ENCODE data around the gene KRTAP4-1. TPM values are rescaled to one million over a fixed set of nuclear protein-coding genes. Genes with fewer than 3 reads are reported as not detected.

KRTAP4-1 gene
- total and polyA plus RNA-seq, 4 donors = not detected

DNA sequence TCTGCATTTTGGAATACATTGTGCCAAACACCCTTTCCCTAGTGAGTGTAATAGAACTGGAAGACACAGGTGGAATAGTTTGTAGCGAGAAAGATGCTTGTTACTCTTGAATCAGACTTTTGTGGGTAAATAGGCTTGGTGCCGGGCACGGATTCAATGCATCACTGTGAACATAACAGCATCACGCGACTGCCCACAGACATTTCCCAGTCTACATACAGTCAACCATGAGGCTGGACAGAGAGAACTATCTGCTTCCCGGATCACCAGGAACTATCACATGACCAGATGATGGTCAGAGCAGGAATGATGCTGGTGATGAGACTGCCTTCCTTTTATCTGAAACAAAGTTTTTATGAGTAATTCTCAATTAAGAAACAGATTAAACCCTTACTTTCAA is 41.3 kb upstream of the KRTAP4-1 start:
- Histone ChIP-seq H3K27me3 (ENCODE audit: control insufficient read depth in 4 of 4, insufficient read depth in 4 of 4, low read length in 3 of 4) (peaks cover 0 to 5% (median 0%) of the 10 kb centered on the region in 4 donors), H3K36me3 (ENCODE audit: control insufficient read depth in 4 of 4, insufficient read depth in 3 of 4, low read depth in 1 of 4, low read length in 3 of 4) (no peaks in the 10 kb centered on the region), H3K9me3 (ENCODE audit: control insufficient read depth in 4 of 4, low read length in 3 of 4) (peaks cover 0 to 3% (median 0%) of the 10 kb centered on the region in 4 donors), H3K4me3 (ENCODE audit: low read depth in 1 of 3, low read length in 3 of 3) (no peak overlapping the region), H3K27ac (ENCODE audit: low read depth in 1 of 2, low read length in 2 of 2) (no peak overlapping the region), H3K4me1 (ENCODE audit: control insufficient read depth in 4 of 4, insufficient read depth in 4 of 4, low read length in 3 of 4) (no peaks in the 10 kb centered on the region), H3K9ac (ENCODE audit: low read depth in 1 of 2, low read length in 2 of 2) (no peak overlapping the region)
- no peak for DNase-seq (ENCODE audit: low spot score)
- WGBS = 91% methylated on average over 6 of the region's 6 CpGs
- TF ChIP-seq HNF4G (IDR thresholded peaks at IDR 0.05) = no peak
- TF ChIP-seq CTCF (IDR thresholded peaks at IDR 0.05; ENCODE audit: low read depth, low read length, missing input control) = no peak
- no peak for TF ChIP-seq SP1 (IDR thresholded peaks at IDR 0.05)
- TF ChIP-seq RAD21 (IDR thresholded peaks at IDR 0.05) = no peak
- no peak for TF ChIP-seq EGR1 (IDR thresholded peaks at IDR 0.05; ENCODE audit: low read depth in 2 of 2)
- TF ChIP-seq ZBTB33 (IDR thresholded peaks at IDR 0.05) = no peak
- no peak for TF ChIP-seq REST (IDR thresholded peaks at IDR 0.05)
- no peak for TF ChIP-seq FOXA2 (IDR thresholded peaks at IDR 0.05)
- no peak for TF ChIP-seq YY1 (IDR thresholded peaks at IDR 0.05)
- TF ChIP-seq RXRA (IDR thresholded peaks at IDR 0.05) = no peak
- TF ChIP-seq GABPA (IDR thresholded peaks at IDR 0.05 in 1 of 2, conservative IDR thresholded peaks at IDR 0.05 in 1 of 2) = no peak
- no peak for TF ChIP-seq ATF3 (IDR thresholded peaks at IDR 0.05)
- no peak for TF ChIP-seq MAX (IDR thresholded peaks at IDR 0.05)
- no peak for TF ChIP-seq JUND (IDR thresholded peaks at IDR 0.05)
- no peak for TF ChIP-seq FOXA1 (IDR thresholded peaks at IDR 0.05)

GRCh38 chr17:41223821-41224220 is 39.1 kb upstream of the KRTAP4-1 start:
- H3K4me3 ChIP-seq (ENCODE audit: low read depth in 1 of 3, low read length in 3 of 3) = no peak overlapping the region
- WGBS = 65% methylated on average over 2 of the region's 2 CpGs
- H3K4me1 ChIP-seq (ENCODE audit: control insufficient read depth in 4 of 4, insufficient read depth in 4 of 4, low read length in 3 of 4) = no peaks in the 10 kb centered on the region
- H3K27me3 ChIP-seq (ENCODE audit: control insufficient read depth in 4 of 4, insufficient read depth in 4 of 4, low read length in 3 of 4) = peaks cover 0 to 5% (median 0%) of the 10 kb centered on the region in 4 donors
- no peak for DNase-seq (ENCODE audit: low spot score)
- H3K36me3 ChIP-seq (ENCODE audit: control insufficient read depth in 4 of 4, insufficient read depth in 3 of 4, low read depth in 1 of 4, low read length in 3 of 4) = no peaks in the 10 kb centered on the region
- H3K9ac ChIP-seq (ENCODE audit: low read depth in 1 of 2, low read length in 2 of 2) = no peak overlapping the region
- H3K9me3 ChIP-seq (ENCODE audit: control insufficient read depth in 4 of 4, low read length in 3 of 4) = peaks cover 0 to 3% (median 0%) of the 10 kb centered on the region in 4 donors
- no peak overlapping the region for H3K27ac ChIP-seq (ENCODE audit: low read depth in 1 of 2, low read length in 2 of 2)
- TF ChIP-seq GABPA (IDR thresholded peaks at IDR 0.05 in 1 of 2, conservative IDR thresholded peaks at IDR 0.05 in 1 of 2) (no peak), ATF3 (IDR thresholded peaks at IDR 0.05) (no peak), REST (IDR thresholded peaks at IDR 0.05) (no peak), RAD21 (IDR thresholded peaks at IDR 0.05) (no peak), HNF4G (IDR thresholded peaks at IDR 0.05) (no peak), MAX (IDR thresholded peaks at IDR 0.05) (no peak), CTCF (IDR thresholded peaks at IDR 0.05; ENCODE audit: low read depth, low read length, missing input control) (no peak)
